ENCODE data around the gene METTL23.
A peak's percentile ranks its signal among the peaks of the same experiment; 100 is the strongest.
"Not testable (repeated sequence)": the region's sequence is repeated elsewhere in the genome, so short reads cannot be mapped to it uniquely, and the experiment has no call there.

Gene METTL23

DNA sequence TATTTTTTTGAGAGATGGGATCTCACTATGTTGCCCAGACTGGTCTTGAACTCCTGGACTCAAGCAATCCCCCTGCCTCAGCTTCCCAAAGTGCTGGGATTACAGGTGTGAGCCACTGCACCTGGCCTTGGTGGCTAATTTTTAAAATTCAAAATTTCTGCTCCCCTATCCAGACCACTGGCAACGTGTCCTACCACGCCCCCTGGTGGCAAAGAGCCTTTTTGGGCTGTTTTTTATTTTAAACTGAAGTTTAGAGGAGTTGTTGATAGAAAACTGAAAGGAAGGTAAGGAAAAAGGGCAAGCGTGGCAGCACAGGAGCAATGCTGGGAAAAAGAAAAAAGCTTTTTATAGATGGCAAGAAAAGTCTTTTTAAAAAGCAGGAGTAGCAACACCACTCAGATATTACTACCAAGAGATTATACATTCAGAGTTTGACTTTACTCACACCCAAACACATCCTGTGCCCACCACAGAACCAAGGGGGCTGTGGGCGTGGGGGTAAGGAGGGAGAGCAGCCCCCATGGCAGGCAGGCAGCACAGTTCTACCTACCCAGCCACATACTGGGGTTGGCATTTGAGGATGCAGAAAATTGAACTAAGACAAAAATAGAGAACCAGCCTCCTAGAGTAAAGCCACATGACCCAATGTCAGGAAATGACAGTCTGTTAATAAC, 11.7 kb upstream of the METTL23 start:
- DNase-seq, result no peak

DNA sequence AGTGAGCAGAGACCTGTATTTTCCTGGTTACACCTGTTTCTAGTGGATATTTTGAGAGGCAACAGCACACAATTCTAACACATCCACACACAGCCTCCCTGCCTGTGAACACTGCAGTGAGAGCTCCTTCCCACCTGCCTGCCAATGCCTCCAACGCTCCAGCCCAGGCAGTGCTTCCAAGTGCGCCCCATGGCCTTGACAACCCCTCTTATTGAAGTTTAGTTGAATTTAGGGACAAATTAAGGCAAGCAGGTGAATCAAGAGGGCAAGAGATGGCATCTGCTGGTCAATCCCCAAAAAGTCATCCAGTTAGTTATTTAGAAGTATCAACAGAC, 11.2 kb upstream of the METTL23 start:
- DNase-seq, result no peak

DNA sequence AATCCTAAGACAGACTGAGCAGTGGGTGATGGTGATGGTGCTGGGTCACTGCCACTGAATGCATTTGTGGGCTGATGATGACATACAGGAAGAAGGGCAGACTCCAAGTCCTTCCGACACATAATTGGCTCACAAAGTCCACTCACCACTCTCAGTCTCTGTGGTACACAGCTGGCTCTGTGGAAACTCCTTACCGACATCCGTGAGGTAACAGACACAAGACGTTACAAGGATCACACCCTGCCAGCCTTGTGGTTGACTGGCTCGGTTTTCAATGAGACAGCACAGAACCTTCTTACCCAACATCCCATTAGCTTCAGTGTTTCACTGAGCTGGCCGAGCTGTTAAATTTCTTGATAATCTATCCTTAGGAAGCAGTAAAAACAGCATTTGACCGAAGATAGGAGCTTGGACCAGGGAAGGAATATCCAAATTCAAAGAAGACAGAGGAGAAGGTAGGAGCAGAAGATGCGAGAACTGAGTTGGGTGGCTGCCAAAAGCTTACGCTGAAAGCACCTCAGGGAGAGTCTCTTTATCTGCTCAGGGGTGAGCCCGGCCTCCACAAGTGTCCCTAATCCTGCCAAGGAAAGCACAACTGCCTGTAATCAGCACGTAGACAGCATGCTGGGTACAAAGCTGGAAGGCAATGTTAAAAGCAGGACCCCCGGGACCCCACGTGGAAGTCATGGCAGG, 10.3 kb upstream of the METTL23 start:
- no peak for DNase-seq

DNA sequence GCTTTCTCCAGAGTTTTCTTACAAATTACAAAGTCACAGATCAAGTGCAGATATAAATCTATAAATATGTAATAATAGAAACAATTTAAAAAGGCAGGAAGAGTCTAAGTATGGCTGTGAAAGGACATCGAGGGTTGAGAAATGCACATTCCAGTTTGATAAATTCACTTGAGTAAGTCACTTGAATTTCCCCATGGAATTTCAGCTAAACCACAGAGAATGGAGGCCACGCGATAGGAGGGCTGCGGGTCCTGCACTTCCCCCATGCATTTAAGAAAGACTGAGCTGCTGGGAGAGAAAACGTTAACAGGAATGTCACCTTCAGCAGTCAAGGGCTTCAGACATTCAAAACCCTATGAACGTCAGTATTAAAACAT, 9.8 kb upstream of the METTL23 start:
- DNase-seq, result no peak

DNA sequence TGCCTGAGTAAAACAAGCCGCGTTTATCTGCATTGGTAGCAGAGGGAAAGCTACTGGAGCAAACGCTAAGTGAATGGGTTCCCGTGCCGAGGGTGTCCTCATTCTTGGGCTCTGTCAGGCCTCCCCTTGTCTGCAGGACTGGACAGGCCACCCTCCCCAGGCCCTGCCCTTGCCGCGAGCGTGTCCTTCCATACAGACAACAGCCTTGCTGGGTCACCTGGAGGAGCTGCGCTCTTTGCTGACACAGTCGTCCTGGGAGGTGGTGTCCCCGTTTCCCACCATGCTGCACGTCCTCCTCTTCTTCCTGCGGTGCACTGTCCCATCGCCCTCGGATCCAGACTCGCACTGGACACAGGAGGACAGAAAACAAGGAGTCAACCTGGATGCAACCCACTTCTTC, 8.1 kb upstream of the METTL23 start:
- DNase-seq, result no peak

DNA sequence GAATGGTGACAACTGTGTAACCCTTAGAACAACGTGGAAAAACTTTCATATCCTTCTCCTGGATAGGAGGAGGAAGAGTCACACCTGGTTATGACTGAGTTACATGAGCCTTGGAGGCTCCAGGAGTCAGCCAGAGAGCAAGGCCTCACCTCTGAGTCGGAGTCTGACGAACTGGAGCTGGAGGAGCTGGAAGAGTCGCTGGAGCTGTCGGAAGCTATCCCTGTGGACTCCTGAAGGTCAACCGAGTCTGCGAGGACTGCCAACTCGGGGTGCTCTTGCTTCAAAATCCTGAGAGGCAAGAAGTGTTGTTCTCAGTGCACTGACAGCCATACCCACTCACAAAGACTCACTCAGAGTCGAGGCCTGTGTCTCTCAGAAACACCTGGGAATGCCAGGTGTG, 6.4 kb upstream of the METTL23 start:
- no peak for DNase-seq

DNA sequence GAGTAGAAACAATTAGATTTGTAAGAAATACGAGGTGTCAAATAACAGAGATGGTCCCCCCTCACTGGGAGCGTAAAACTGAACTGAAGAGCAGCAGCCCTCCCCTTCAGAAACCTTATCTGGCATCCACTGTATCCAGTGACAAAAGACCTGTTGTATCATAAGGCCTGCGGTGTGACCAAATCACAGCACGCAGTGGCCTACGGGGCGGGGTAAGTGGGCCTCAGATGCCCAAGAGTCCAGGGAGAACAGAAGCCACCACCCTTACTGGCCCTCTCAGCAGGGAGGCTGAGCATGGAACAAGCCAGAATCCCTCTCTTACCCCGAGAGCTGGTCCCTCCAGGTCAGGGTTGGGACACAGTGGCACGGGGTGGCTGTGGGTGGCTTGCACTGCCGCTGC, 5.7 kb upstream of the METTL23 start:
- DNase-seq, result no peak

DNA sequence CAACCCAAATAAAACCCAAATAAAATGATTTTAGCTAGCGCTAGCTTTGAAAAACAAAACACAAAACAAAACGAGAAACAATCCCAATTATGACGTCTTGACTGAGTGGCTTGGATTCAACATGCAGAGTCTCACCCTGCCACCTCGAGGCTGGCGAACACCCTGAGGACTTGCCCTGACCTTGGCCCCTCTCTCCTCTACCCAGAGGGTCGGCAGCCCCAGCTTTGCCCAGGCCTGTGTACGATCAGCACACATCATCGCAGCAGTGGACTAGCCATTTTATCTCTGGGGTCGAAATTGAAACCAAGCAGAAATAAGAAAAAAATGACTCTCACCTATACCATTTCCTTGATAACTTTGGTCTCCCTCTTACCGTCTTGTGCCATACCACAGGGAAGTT, 5.2 kb upstream of the METTL23 start:
- no peak for DNase-seq

DNA sequence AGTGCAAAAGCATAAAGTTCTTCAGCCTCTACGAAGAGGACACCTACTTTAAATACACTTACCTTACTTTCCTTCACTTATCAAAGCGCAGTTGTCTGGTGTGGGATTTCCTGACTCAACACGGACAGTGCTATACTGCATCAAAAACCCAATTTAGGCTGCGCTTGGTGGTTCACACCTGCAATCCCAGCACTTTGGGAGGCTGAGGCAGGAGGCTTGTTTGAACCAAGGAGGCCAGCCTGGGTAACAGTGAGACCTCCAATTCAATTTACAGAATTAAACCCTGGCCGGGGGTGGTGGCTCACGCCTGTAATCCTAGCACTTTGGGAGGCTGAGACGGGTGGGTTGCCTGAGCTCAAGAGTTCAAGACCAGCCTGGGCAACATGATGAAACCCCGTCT, 4.4 kb upstream of the METTL23 start:
- no peak for DNase-seq

DNA sequence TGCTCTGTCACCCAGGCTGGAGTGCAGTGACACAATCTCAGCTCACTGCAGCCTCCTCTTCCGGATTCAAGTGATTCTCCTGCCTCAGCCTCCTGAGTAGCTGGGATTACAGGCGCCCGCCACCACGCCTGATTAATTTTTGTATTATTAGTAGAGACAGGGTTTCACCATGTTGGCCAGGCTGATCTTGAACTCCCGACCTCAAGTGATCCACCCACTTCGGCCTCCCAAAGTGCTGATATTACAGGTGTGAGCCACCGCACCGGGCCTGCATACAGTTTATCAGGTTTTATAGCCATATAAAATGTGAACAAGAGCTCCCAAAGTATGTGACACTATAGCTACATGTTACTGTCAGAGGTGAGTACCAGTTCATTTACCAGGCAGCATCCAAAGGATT, 3.7 kb upstream of the METTL23 start:
- not testable (repeated sequence) for DNase-seq

DNA sequence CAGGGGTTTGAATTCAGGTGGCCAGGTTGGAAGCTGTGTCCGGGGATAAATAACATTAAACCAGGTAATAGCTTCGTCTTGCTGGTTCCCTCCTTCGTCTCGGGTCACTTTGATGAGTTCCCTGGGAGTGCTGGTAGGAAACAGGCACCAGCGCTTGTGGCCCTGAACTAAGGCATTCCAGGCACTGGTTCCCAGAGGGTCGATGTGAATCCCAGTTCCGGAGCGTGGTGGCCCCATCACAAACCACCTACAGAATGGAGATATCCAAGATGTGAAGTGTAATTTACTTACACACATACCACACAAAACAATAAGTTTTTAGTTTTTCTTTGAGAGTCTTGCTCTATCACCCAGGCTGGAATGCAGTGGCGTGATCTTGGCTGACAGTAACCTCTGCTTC, 2.8 kb upstream of the METTL23 start:
- no peak for DNase-seq

DNA sequence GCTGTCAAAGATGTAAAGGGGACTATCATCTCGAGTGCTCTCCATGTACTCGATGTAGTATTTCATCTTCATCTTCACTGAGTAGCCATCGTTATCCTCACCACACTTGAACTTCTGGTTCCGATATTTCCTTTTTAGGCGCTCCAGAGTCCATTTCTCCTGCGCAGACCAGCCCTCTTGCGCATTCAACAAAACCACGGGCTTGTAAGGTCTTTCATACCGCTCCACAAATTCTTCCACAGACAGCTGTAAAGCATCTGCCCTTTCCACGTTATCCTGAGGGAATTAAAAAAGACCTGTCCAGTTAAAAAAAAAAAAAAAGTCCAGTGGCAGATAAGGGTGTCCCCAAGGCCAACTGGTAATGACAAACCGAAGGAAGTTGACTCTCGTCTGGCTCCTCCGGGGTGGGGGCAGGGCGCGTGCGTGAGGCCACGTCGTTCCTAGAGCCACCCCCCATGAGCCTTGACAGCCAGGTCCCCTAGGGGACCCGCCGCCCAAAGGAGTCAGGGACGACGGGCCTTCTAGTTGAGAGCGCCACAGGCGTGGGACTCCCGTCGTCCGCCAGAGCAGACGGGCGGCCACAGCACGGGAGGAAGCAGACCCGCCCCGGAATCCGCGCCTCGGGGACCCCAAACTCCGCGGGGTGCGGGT, 934 bp upstream of the METTL23 start:
- DNase-seq, result no peak

DNA sequence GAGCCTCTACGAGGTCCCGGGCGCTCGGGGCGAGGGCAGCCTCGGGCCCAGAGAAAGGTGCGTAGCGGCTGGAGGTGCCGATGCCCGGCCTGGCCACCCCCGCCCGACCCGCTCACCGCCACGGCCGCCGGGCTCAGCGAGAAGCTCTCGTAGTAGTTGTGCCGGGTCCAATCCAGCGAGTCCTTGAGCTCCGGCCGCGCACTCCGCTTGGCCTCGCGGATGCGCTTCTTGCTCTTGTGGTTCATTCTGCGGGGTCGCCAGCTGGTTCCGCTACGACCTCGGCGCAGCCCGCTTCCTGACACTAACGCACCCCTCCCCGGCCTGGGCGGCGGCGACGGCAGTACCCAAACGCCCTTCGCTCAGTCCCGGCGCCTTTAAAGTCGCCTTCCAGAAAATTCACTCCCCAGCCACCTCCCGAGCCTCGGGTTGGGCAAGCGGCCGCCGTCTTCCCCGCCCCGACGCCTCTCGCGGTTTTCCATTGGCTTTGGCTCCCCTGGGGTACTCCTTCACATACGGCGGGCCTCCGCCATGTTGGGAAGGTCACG, 336 bp upstream of the METTL23 start, which contains the start of gene JMJD6:
TSS of gene JMJD6 (minus strand) at position 376 of the 545 bp plus-strand sequence. CDS start at position 245, 131 bp downstream.
- peak; percentile 94 for DNase-seq

DNA sequence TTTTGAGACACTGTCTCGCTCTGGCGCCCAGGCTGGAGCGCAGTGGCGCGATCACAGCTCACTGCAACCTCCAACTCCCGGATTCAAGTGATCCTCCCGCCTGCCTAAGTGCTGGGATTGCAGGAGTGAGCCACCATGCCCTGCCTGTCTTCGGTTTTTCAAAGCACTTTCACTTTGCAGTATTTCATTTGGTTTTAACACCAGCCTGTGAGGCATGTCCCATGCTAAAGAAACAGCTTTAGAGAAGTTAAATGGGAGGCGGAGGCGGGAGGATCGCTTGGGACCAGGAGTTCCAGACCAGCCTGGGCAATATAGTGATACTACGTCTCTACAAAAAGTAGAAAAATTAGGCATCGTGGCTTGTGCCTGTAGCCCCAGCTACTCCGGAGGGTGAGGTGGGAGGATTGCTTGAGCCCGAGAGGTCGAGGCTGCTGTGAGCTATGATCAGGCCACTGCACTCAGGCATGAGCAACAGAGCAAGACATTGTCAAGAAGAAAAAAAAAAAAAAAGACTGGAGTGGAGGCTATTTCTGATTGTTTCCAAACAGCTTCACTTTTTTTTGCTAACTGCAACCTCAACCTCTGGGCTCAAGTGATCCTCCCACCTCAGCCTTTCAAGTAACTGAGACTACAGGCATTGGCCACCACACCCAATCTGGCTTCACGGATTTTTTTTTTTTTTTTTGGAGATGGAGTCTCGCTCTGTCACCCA, 1.3 kb downstream of the METTL23 start:
- DNase-seq, result no peak

DNA sequence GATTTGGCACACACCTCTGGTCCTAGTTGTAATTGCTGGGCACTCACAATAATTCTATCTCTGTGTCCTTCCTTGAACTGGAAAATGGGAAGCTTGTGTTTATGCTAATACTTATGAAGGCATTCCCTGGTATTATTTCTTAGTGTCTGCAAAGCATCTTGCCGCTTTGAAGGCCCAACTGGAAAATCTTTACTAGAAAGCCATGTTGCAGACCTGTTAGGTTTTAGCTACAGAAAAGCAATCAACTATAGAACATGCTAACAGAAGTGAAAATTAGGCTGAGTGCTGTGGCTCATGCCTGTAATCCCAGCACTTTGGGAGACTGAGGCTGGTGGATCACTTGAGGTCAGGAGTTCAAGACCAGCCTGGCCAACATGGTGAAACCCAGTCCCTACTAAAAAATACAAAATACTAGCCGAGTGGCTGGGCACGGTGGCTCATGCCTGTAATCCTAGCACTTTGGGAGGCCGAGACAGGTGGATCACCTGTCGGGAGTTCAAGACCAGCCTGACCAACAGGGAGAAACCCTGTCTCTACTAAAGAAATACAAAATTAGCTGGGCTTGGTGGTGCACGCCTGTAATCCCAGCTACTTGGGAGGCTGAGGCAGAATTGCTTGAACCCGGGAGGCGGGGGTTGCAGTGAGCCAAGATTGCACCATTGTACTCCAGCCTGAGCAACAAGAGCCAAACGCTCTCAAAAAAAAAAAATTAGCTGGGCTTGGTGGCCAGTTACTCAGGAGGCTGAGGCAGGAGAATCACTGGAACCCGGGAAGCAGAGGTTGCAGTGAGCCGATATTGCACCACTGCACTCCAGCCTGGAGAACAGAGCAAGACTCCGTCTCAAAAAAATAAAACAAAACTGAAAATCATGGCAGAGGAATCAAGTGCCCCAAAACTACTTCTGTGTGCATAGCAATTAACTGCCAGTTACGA, 5.4 kb downstream of the METTL23 start:
- not testable (repeated sequence) for DNase-seq

DNA sequence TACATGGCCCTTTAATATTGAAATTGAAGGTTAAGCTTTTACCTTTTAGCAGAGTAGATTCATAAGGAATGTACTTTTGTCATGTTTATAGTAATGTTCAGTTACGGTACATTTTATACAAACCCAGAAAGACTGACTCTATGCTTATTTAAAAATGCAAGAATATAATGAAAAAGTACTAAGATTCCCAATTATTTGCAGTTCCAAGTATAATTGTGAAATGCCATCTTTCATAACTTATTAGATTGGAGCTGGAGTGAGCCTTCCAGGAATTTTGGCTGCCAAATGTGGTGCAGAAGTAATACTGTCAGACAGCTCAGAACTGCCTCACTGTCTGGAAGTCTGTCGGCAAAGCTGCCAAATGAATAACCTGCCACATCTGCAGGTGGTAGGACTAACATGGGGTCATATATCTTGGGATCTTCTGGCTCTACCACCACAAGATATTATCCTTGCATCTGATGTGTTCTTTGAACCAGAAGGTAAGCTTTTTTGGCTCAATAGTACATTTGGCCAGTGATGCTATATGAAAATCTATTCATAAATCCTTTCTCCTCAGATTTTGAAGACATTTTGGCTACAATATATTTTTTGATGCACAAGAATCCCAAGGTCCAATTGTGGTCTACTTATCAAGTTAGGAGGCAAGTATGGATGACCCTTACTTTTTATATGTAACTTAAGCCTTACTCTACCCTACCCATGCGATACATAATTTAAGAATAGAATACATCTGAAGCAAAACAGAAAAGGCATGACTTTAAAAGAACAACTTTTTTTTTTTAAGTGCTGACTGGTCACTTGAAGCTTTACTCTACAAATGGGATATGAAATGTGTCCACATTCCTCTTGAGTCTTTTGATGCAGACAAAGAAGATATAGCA, 6.3 kb downstream of the METTL23 start:
- DNase-seq, result peak; percentile 30

DNA sequence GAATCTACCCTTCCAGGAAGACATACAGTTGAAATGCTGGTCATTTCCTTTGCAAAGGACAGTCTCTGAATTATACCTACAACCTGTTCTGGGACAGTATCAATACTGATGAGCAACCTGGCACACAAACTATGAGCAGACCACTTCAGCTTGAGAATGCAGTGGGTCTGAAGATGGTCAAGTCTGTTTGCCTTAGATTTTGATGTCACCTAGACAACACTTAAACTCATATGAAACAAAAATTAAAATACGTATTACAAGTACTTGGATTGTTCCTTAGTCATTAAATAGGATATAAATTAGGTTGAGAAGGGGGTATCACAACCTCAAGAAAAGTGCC, 6.9 kb downstream of the METTL23 start:
- no peak for DNase-seq

DNA sequence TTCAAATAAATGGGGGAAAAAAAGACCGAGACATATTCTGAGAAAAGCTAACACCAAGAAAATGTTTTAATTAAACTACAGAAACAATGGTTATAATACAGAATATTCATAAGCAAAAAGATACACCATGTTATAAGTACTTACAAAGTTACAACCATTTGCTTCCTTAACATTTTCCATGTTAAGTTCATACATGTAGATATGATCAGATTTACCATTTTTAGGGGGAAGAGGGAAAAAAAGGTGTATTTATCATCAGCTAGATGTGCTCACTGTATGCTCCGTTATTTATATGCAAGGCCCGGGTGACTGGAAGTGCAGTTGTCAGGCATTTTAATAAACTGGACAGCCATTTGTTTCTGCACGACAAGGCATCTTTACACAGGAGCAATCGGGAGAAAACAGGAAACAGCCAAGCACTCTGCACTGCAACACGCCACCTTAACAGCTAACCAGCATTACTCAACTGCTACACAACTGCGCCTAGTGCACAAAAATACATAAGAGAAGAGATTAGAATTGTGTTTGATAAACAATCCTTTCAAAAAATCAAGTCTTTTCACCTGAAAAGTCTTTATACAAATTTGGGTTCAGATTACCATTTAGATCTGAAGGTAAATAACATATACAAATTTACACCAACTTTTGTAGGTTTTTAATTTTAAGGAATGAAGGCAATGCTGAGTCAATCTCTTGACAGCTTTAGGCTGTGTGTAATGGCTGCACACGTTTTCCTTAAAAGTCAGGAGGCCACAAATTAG, 7.6 kb downstream of the METTL23 start:
- no peak for DNase-seq

DNA sequence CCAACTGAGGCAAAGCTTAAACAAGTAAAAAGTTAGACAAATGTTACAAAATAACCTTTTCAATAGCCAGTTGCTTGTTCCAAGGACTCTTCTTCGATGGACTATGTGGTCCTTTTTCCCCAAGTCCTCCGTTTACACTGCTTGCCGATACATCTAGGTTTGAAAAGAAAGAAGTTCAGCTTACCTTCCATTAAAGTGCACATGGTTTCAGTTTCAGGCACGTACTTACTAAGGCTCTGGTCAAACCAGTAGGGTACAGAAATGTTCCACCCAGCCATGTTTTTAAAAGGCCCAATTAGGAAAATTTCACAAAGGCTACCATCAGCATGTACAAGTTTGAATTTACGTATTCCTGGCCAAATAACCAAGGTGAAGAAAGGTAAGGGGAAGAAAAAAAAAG, 8.4 kb downstream of the METTL23 start:
- no peak for DNase-seq

DNA sequence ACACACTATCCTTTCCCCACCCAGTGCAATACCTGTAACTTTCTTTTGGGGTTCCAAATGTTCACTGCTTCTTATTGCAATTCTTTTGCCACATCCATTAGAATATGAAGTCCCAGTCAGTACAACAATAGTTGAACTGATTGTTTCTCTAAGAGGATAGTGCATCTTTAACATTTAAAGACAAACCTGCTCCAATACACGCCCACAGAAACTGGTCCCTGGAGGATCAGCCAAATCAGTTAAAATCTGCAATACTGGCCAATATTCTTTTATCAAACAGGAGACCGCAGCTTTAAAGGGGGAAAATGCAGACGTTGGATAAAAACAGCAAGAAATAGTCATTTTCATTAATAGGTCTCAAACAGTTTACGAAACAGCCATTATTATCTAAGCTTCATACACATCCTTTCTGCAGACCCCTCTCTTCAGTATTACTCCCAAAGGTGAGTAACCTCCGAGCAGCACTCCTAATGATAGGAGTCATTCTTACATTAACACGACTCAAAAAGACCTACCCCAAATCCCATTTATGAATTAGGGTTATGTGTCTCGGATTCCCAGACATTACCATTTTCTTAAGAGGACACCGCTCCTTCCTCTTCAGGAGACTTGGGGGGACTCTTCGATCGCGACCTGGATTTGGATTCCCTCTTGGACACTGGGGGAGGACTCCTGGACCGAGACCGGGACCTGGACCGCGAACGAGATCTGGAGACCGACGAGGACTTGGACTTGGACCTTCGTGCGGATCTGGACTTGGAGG, 9.1 kb downstream of the METTL23 start:
- DNase-seq, result no peak
